WERI-Rb-1 (cell line): Measurements from ENCODE around the gene NRAS.

Source experiments
- DNase-seq: peaks from one replicate; pipeline ENCODE4 v3.0.0-alpha.2; 2020
- H3K27ac ChIP-seq: fragments of 250-450 bp; sonication (Bioruptor Pico); 2 replicates; pipeline ENCODE4 v1.5.1; 2020; ENCODE audit warnings: mild to moderate bottlenecking, moderate library complexity
- H3K27me3 ChIP-seq: fragments of 250-450 bp; sonication (Bioruptor Pico); 2 replicates; pipeline ENCODE4 v1.5.1; 2021; ENCODE audit warnings: mild to moderate bottlenecking, low read depth, moderate library complexity; ENCODE audit not compliant: insufficient read depth, severe bottlenecking
- H3K36me3 ChIP-seq: fragments of 250-450 bp; sonication (Bioruptor Pico); 2 replicates; pipeline ENCODE4 v1.5.1; 2020; ENCODE audit warnings: mild to moderate bottlenecking, moderate library complexity
- H3K4me3 ChIP-seq: 2 replicates; pipeline ENCODE4 v1.5.1; 2011; ENCODE audit warnings: low read depth, mild to moderate bottlenecking, control low read depth, low read length
- H3K9me3 ChIP-seq: fragments of 250-450 bp; sonication (Bioruptor Pico); 2 replicates; pipeline ENCODE4 v1.5.1; 2021; ENCODE audit warnings: mild to moderate bottlenecking, moderate library complexity; ENCODE audit not compliant: severe bottlenecking
- CTCF ChIP-seq: IDR thresholded peaks from 2 replicates; pipeline ENCODE4 v1.5.1; 2011; ENCODE audit warnings: low read depth, mild to moderate bottlenecking, control low read depth, inconsistent platforms, low read length

NRAS gene

GRCh38 chr1:114735479-114735878, 18.9 kb upstream of the NRAS start:
- DNase-seq, result no peak
- peaks cover 93% of the 10 kb centered on the region for H3K36me3 ChIP-seq
- no peak overlapping the region for H3K27ac ChIP-seq
- no peaks in the 10 kb centered on the region for H3K9me3 ChIP-seq
- no peak for TF ChIP-seq CTCF
- H3K4me3 ChIP-seq, result no peak overlapping the region
- H3K27me3 ChIP-seq, result no peaks in the 10 kb centered on the region

GRCh38 chr1:114729782-114730181, 13.2 kb upstream of the NRAS start:
- no peaks in the 10 kb centered on the region for H3K27me3 ChIP-seq
- no peaks in the 10 kb centered on the region for H3K9me3 ChIP-seq
- no peak for DNase-seq
- H3K36me3 ChIP-seq, result peaks cover 99% of the 10 kb centered on the region
- TF ChIP-seq CTCF, result no peak
- H3K27ac ChIP-seq, result no peak overlapping the region
- no peak overlapping the region for H3K4me3 ChIP-seq

GRCh38 chr1:114728553-114728952, 12.0 kb upstream of the NRAS start:
- DNase-seq, result no peak
- no peak overlapping the region for H3K27ac ChIP-seq
- TF ChIP-seq CTCF, result no peak
- H3K27me3 ChIP-seq, result no peaks in the 10 kb centered on the region
- no peaks in the 10 kb centered on the region for H3K9me3 ChIP-seq
- peaks cover 100% of the 10 kb centered on the region for H3K36me3 ChIP-seq
- no peak overlapping the region for H3K4me3 ChIP-seq

GRCh38 chr1:114725230-114725629, 8.7 kb upstream of the NRAS start:
- TF ChIP-seq CTCF, result no peak
- DNase-seq, result no peak
- no peaks in the 10 kb centered on the region for H3K27me3 ChIP-seq
- H3K4me3 ChIP-seq, result no peak overlapping the region
- H3K36me3 ChIP-seq, result peaks cover 100% of the 10 kb centered on the region
- H3K27ac ChIP-seq, result no peak overlapping the region
- H3K9me3 ChIP-seq, result no peaks in the 10 kb centered on the region

- Histone ChIP-seq H3K27ac (no peak overlapping the region), H3K36me3 (peaks cover 100% of the 10 kb centered on the region), H3K4me3 (no peak overlapping the region), H3K9me3 (no peaks in the 10 kb centered on the region), H3K27me3 (no peaks in the 10 kb centered on the region)
- no peak for TF ChIP-seq CTCF
- DNase-seq, result no peak
Measured at GRCh38 chr1:114723915-114724314, 7.3 kb upstream of the NRAS start.

GRCh38 chr1:114723457-114723856, 6.9 kb upstream of the NRAS start:
- H3K9me3 ChIP-seq, result no peaks in the 10 kb centered on the region
- peaks cover 100% of the 10 kb centered on the region for H3K36me3 ChIP-seq
- TF ChIP-seq CTCF, result no peak
- no peak for DNase-seq
- no peak overlapping the region for H3K4me3 ChIP-seq
- no peaks in the 10 kb centered on the region for H3K27me3 ChIP-seq
- no peak overlapping the region for H3K27ac ChIP-seq
